ENCODE data around the gene PSMD12. TPM values are rescaled to one million over a fixed set of nuclear protein-coding genes. Genes with fewer than 3 reads are reported as not detected.
A peak's percentile ranks its signal among the peaks of the same experiment; 100 is the strongest.

Gene PSMD12
- total and polyA plus RNA-seq, 9 donors, result 16.0 to 35.4 (median 33.1) TPM

DNA sequence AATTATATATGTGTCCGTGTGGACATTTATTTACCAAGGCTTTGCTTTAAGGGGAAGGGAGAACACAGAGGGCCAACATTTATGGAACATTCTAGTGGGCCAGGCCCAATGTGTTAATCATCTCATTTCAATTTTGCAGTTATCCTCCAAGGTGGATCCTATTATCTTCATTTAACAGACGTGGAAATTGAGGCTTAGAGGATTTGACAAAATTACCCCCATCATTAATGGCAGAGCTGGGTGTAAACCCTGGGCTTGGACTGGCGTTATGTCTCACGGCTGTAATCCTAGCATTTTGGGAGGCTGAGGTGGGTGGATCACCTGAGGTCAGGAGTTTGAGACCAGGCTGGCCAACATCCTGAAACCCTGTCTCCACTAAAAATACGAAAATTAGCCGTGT, 37.1 kb upstream of the PSMD12 start:
- Histone ChIP-seq H3K9me3 (replicated peaks; ENCODE audit: control insufficient read depth, low read depth, low read length) (no peaks in the 10 kb centered on the region), H3K4me3 (ENCODE audit: low read length) (no peak overlapping the region), H3K27ac (ENCODE audit: low read length) (no peak overlapping the region), H3K4me1 (ENCODE audit: control insufficient read depth, insufficient read depth, low read length) (peaks cover 10% of the 10 kb centered on the region), H3K27me3 (ENCODE audit: control insufficient read depth, insufficient read depth, low read length) (no peaks in the 10 kb centered on the region), H3K36me3 (ENCODE audit: control insufficient read depth, insufficient read depth, low read length) (no peaks in the 10 kb centered on the region)
- no peak for DNase-seq
- WGBS (ENCODE audit: insufficient coverage), result 87% methylated on average over 2 of the region's 6 CpGs

DNA sequence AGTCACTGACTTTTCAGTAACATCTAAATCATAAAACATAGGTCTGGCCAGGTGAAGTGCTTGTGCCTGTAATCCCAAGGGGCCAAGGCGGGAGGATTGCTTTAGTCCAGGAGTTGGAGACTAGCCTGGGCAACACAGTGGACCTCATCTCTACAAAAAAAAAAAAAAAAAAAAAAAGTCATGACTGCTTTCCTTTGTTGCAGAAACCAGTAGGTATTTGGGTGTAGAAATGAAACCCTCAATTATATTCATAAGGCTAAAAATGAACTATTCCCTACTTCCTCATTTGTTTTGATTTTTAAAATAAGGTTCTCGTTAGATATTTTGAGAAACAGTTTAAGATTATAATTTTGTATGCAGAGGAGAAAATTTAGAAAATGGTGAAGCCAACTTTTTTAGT, 36.7 kb upstream of the PSMD12 start:
- Histone ChIP-seq H3K36me3 (ENCODE audit: control insufficient read depth, insufficient read depth, low read length) (no peaks in the 10 kb centered on the region), H3K4me3 (ENCODE audit: low read length) (no peak overlapping the region), H3K27me3 (ENCODE audit: control insufficient read depth, insufficient read depth, low read length) (no peaks in the 10 kb centered on the region), H3K9me3 (replicated peaks; ENCODE audit: control insufficient read depth, low read depth, low read length) (no peaks in the 10 kb centered on the region), H3K4me1 (ENCODE audit: control insufficient read depth, insufficient read depth, low read length) (peaks cover 10% of the 10 kb centered on the region), H3K27ac (ENCODE audit: low read length) (no peak overlapping the region)
- DNase-seq, result no peak
- no CpG with 5 or more reads among the region's 2 CpGs for WGBS (ENCODE audit: insufficient coverage)

DNA sequence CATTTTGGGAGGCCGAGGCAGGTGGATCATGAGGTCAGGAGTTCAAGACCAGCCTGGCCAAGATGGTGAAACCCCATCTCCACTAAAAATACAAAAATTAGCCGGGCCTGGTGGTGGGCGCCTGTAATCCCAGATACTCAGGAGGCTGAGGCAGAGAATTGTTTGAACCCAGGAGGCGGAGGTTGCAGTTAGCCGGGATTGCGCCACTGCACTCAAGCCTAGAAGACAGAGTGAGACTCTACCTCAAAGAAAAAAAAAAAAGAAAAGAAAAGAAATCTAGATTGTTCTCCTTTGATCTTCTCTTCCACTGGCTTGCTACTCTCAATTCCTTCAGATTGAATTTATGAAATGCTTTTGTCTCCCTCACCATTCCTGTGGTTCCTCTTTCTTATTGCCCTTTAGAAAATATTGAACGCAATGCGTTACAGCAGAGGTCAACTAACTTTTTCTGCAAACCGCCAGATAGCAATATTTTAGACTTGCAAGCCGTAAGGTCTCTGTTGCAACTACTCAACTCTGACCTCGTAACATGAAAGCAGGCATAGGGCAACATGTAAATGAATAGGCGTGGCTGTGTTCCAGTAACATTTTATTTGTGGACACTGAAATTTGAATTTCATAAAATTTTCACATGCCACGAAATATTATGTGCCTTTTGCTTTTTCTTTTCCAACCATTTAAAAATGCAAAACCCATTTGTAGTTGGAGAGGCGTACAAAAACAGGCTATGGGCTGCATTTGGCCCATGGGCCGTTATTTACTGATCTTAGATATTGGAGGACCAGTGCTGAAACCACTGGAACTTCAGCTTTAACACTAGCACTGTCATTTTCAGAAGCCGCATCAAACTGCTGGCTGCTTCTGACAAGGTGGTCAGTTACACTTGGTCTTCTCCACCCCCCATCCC, 35.5 kb upstream of the PSMD12 start:
- H3K27ac ChIP-seq (ENCODE audit: low read length), result no peak overlapping the region
- no peaks in the 10 kb centered on the region for H3K36me3 ChIP-seq (ENCODE audit: control insufficient read depth, insufficient read depth, low read length)
- H3K4me3 ChIP-seq (ENCODE audit: low read length), result no peak overlapping the region
- WGBS (ENCODE audit: insufficient coverage), result 100% methylated on average over 3 of the region's 16 CpGs
- no peaks in the 10 kb centered on the region for H3K9me3 ChIP-seq (replicated peaks; ENCODE audit: control insufficient read depth, low read depth, low read length)
- H3K27me3 ChIP-seq (ENCODE audit: control insufficient read depth, insufficient read depth, low read length), result no peaks in the 10 kb centered on the region
- H3K4me1 ChIP-seq (ENCODE audit: control insufficient read depth, insufficient read depth, low read length), result peaks cover 10% of the 10 kb centered on the region
- peak; percentile 17 for DNase-seq

DNA sequence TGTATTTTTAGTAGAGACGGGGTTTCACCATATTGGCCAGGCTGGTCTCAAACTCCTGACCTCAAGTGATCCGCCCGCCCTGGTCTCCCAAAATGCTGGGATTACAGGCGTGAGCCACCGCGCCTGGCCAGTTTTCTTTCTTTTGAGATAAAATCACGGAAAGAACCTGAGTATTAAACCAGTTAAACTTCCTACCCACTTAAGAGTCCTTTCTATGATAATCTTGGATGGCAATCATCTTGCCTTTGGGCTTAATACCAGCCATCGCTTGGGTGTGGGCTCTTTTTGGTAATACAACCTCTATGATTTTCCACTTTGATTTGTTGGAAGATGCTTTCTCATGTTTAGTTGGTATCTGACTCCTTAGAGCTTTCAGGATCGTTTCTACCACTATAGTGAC, 34.7 kb upstream of the PSMD12 start:
- H3K27me3 ChIP-seq (ENCODE audit: control insufficient read depth, insufficient read depth, low read length), result no peaks in the 10 kb centered on the region
- no peaks in the 10 kb centered on the region for H3K36me3 ChIP-seq (ENCODE audit: control insufficient read depth, insufficient read depth, low read length)
- H3K4me1 ChIP-seq (ENCODE audit: control insufficient read depth, insufficient read depth, low read length), result peaks cover 10% of the 10 kb centered on the region
- no peak overlapping the region for H3K4me3 ChIP-seq (ENCODE audit: low read length)
- no peaks in the 10 kb centered on the region for H3K9me3 ChIP-seq (replicated peaks; ENCODE audit: control insufficient read depth, low read depth, low read length)
- whole genome bisulfite sequencing (ENCODE audit: insufficient coverage), result 100% methylated on average over 4 of the region's 9 CpGs
- no peak overlapping the region for H3K27ac ChIP-seq (ENCODE audit: low read length)
- no peak for DNase-seq

DNA sequence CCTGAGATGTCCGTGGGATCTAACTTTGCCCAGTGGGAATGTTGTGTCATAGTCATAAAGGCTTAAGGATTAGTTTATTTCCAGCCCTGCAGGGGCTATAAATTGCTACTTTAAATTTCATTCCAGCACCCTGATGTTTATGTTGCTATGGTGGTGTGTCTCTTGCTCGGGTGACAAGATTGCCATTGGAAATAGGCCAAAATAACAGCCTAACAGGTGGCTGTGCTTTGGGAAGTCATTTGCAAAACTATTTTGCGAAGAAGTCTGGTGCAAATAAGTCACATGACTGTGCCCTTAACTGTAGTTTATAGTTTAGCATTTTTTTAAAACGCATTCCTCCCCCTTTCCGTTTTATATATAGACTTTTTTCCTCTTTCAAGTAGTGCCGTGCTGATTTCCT, 33.8 kb upstream of the PSMD12 start:
- DNase-seq, result peak; percentile 81
- Histone ChIP-seq H3K4me3 (ENCODE audit: low read length) (no peak overlapping the region), H3K27me3 (ENCODE audit: control insufficient read depth, insufficient read depth, low read length) (no peaks in the 10 kb centered on the region), H3K9me3 (replicated peaks; ENCODE audit: control insufficient read depth, low read depth, low read length) (no peaks in the 10 kb centered on the region), H3K4me1 (ENCODE audit: control insufficient read depth, insufficient read depth, low read length) (peaks cover 10% of the 10 kb centered on the region), H3K36me3 (ENCODE audit: control insufficient read depth, insufficient read depth, low read length) (no peaks in the 10 kb centered on the region), H3K27ac (ENCODE audit: low read length) (peak overlapping the region; percentile 84)
- WGBS (ENCODE audit: insufficient coverage), result 0% methylated on average over 3 of the region's 6 CpGs

DNA sequence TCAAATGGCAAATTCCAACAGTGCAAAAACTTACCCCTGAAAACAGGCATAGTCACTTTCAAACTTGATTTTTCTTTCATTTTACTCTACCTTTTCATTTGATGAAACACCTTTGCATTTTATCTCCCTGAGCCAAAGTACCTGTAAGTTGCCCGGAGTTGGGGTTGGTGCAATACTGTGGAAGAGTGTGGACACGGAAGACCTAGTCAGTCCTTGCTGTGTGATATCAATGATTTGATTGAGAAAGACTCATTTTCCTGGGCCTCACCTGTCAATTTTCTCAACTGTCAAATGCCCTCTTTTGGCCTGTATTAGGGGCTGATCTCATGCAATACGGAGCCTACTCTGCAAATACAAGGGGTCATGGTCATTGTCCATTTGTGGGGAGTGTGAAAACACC, 33.3 kb upstream of the PSMD12 start:
- no peak for DNase-seq
- Histone ChIP-seq H3K36me3 (ENCODE audit: control insufficient read depth, insufficient read depth, low read length) (no peaks in the 10 kb centered on the region), H3K9me3 (replicated peaks; ENCODE audit: control insufficient read depth, low read depth, low read length) (no peaks in the 10 kb centered on the region), H3K4me1 (ENCODE audit: control insufficient read depth, insufficient read depth, low read length) (peaks cover 10% of the 10 kb centered on the region), H3K27ac (ENCODE audit: low read length) (peak overlapping the region; percentile 84), H3K27me3 (ENCODE audit: control insufficient read depth, insufficient read depth, low read length) (no peaks in the 10 kb centered on the region), H3K4me3 (ENCODE audit: low read length) (no peak overlapping the region)
- no CpG with 5 or more reads among the region's 3 CpGs for WGBS (ENCODE audit: insufficient coverage)

DNA sequence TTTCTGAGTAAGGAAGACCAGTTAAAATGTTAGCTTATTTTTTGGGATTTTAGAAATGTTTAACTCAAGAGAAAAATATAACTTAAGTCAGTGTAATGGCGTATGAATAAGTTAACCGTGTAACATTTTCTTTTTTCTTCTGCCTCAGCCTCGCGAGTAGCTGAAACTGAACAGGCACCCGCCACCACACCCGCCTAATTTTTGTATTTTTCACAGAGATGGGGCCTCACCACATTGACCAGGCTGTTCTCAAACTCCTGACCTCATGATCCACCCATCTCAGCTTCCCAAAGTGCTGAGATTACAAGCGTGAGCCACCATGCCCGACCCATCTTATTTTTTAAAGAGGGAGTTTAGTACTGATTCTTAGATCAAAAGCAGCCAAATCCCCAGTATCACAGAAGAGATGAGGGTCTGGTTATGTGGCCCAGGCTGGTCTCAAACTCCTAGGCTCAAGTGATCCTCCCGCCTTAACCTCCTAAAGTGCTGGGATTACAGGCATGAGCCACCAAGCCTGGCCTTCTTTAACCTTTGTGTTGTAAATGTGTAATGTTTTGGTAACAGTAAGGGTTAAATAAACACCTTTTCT, 27.5 kb upstream of the PSMD12 start:
- 92% methylated on average over 4 of the region's 9 CpGs for WGBS (ENCODE audit: insufficient coverage)
- no peaks in the 10 kb centered on the region for H3K36me3 ChIP-seq (ENCODE audit: control insufficient read depth, insufficient read depth, low read length)
- DNase-seq, result no peak
- peaks cover 2% of the 10 kb centered on the region for H3K4me1 ChIP-seq (ENCODE audit: control insufficient read depth, insufficient read depth, low read length)
- no peaks in the 10 kb centered on the region for H3K27me3 ChIP-seq (ENCODE audit: control insufficient read depth, insufficient read depth, low read length)
- H3K9me3 ChIP-seq (replicated peaks; ENCODE audit: control insufficient read depth, low read depth, low read length), result no peaks in the 10 kb centered on the region
- no peak overlapping the region for H3K4me3 ChIP-seq (ENCODE audit: low read length)
- H3K27ac ChIP-seq (ENCODE audit: low read length), result no peak overlapping the region

DNA sequence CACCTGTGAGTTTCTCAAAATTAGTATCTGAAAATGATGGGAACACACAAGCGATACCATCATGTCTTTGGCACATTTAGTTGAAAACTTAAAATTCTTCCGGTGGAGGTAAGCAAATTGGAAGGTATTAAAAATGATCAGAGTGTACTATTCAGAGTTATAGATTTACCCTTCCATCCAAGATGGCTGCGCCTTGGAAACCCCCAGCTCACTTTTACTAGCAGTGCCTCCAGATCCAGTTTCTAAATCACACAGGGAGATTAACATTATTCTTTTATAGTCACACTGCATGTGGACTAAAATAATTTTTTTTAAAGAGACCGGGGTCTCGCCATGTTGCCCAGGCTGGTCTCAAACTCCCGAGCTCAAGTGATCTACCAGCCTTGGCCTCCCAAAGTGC, 25.7 kb upstream of the PSMD12 start:
- no CpG with 5 or more reads among the region's 6 CpGs for WGBS (ENCODE audit: insufficient coverage)
- DNase-seq, result no peak
- peaks cover 2% of the 10 kb centered on the region for H3K4me1 ChIP-seq (ENCODE audit: control insufficient read depth, insufficient read depth, low read length)
- no peaks in the 10 kb centered on the region for H3K9me3 ChIP-seq (replicated peaks; ENCODE audit: control insufficient read depth, low read depth, low read length)
- no peaks in the 10 kb centered on the region for H3K27me3 ChIP-seq (ENCODE audit: control insufficient read depth, insufficient read depth, low read length)
- no peak overlapping the region for H3K27ac ChIP-seq (ENCODE audit: low read length)
- no peak overlapping the region for H3K4me3 ChIP-seq (ENCODE audit: low read length)
- no peaks in the 10 kb centered on the region for H3K36me3 ChIP-seq (ENCODE audit: control insufficient read depth, insufficient read depth, low read length)

DNA sequence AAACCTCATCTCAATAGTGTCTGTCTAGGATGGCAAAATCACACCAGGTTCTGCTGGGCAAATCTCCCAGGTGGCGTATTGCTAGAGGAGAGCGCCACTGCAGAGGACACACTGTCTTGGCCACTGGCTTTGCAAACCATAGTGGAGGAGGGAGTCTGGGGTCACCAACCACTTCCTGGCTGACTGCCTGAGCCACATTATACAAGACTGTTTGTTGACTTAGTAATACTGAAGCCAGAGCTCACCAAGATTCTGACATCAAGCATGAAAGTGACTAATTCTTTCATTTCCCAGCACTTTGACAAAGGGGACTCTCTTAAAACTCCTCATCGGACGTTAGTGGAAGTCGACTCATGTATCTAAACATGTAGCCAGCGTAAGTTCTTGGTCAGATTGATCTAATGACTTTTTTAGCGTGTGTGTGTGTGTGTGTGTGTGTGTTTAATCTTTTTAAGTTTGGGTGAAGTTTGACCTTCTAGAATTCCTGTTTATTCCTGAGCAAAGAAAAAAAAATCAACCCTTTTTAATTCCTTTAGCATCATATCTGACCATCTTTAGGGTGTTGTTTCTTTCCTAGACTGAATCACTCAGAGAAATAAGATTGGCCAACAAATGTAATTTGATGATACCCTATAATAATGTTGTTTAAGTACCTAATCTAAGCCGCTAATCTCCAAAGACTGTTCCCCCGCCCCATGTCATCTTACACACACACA, 24.4 kb upstream of the PSMD12 start:
- H3K4me3 ChIP-seq (ENCODE audit: low read length), result no peak overlapping the region
- peaks cover 2% of the 10 kb centered on the region for H3K4me1 ChIP-seq (ENCODE audit: control insufficient read depth, insufficient read depth, low read length)

DNA sequence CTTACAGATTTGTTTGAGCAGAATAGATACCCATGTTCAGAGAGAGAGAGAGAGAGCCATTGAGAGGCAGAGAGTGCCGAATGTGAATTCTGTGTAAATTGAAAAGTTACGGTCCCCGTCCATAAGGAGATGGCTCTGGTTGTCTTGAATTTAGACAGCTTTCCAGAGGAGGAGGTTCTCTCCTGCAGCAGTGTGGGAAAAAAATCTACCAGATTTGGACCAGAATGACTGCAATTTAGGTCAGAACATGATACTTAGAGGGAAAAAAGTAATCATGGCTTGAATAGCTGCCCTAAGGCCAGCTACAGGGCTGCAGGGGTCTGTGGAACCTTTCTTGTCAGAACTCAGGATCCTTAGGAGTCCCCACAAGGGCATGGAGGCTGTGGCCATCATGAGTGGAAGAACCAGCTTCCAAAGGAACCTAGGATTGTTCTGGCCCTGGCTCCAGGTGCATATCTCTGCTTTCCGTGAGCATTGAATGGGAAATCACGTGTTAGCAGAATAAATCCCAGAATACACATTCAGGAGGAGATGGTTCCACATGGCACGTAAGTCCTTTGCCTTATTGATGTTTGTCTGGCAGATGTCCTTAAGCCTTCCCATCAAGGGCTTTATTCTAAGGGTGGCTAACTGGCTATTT, 23.7 kb upstream of the PSMD12 start:
- Histone ChIP-seq H3K4me1 (ENCODE audit: control insufficient read depth, insufficient read depth, low read length) (peaks cover 2% of the 10 kb centered on the region), H3K36me3 (ENCODE audit: control insufficient read depth, insufficient read depth, low read length) (no peaks in the 10 kb centered on the region), H3K27me3 (ENCODE audit: control insufficient read depth, insufficient read depth, low read length) (no peaks in the 10 kb centered on the region), H3K4me3 (ENCODE audit: low read length) (no peak overlapping the region), H3K9me3 (replicated peaks; ENCODE audit: control insufficient read depth, low read depth, low read length) (no peaks in the 10 kb centered on the region), H3K27ac (ENCODE audit: low read length) (no peak overlapping the region)
- 84% methylated on average over 3 of the region's 6 CpGs for WGBS (ENCODE audit: insufficient coverage)
- no peak for DNase-seq

More for the DNA sequence above, 24.4 kb upstream of the PSMD12 start:
- no CpG with 5 or more reads among the region's 9 CpGs for WGBS (ENCODE audit: insufficient coverage)
- H3K27me3 ChIP-seq (ENCODE audit: control insufficient read depth, insufficient read depth, low read length), result no peaks in the 10 kb centered on the region
- DNase-seq, result peak; percentile 32
- no peaks in the 10 kb centered on the region for H3K36me3 ChIP-seq (ENCODE audit: control insufficient read depth, insufficient read depth, low read length)
- no peaks in the 10 kb centered on the region for H3K9me3 ChIP-seq (replicated peaks; ENCODE audit: control insufficient read depth, low read depth, low read length)
- H3K27ac ChIP-seq (ENCODE audit: low read length), result no peak overlapping the region

Data from muscle of leg (tissue), 11 donors.